Brain microvascular endothelial cell (primary cell): ENCODE data around the gene CLASP2.
A peak's percentile ranks its signal among the peaks of the same experiment; 100 is the strongest.

Experiments used
- DNase-seq: peaks from one replicate; pipeline ENCODE4 v3.0.0-alpha.2; 2020
- H3K27ac ChIP-seq: fragments of 250-450 bp; sonication (Bioruptor Pico); 2 replicates; pipeline ENCODE4 v1.5.1; 2020; ENCODE audit warnings: mild to moderate bottlenecking, moderate library complexity
- H3K27me3 ChIP-seq: fragments of 250-450 bp; sonication (Bioruptor Pico); replicated peaks from 2 replicates; pipeline ENCODE4 v1.5.1; 2020; ENCODE audit warnings: mild to moderate bottlenecking
- H3K36me3 ChIP-seq: fragments of 250-450 bp; sonication (Bioruptor Pico); replicated peaks from 2 replicates; pipeline ENCODE4 v1.5.1; 2020; ENCODE audit warnings: mild to moderate bottlenecking
- H3K4me3 ChIP-seq: 2 replicates; pipeline ENCODE4 v1.5.1; 2011; ENCODE audit warnings: low read depth, mild to moderate bottlenecking, control low read depth, low read length, moderate library complexity
- CTCF ChIP-seq: IDR thresholded peaks from 2 replicates; pipeline ENCODE4 v1.5.1; 2011; ENCODE audit warnings: low read depth, mild to moderate bottlenecking, moderate library complexity, low read length, control low read depth, inconsistent platforms; ENCODE audit errors: missing control alignments
- in situ Hi-C: cut with HindIII; loops from 2 replicates; pipeline ENCODE4 v1.10.0; 2017; ENCODE audit warnings: low sequenced_read_pairs, low pct_ligation_motif_present

Gene CLASP2

GRCh38 chr3:33665294-33665693, 52.8 kb downstream of the CLASP2 start:
- H3K4me3 ChIP-seq: no peak overlapping the region
- no peak overlapping the region for H3K27ac ChIP-seq
- no peak for TF ChIP-seq CTCF
- in situ Hi-C loops: no loop called here
- no peak for DNase-seq
- H3K27me3 ChIP-seq: no peaks in the 10 kb centered on the region
- no peaks in the 10 kb centered on the region for H3K36me3 ChIP-seq

- in situ Hi-C loops: no loop called here
- TF ChIP-seq CTCF: no peak
- no peaks in the 10 kb centered on the region for H3K27me3 ChIP-seq
- H3K36me3 ChIP-seq: no peaks in the 10 kb centered on the region
- H3K27ac ChIP-seq: no peak overlapping the region
- no peak overlapping the region for H3K4me3 ChIP-seq
- peak; percentile 30 for DNase-seq
Measured at GRCh38 chr3:33664195-33664594, 53.9 kb downstream of the CLASP2 start.

- TF ChIP-seq CTCF: no peak
- in situ Hi-C loops: no loop called here
- Histone ChIP-seq H3K27ac (no peak overlapping the region), H3K36me3 (no peaks in the 10 kb centered on the region), H3K4me3 (no peak overlapping the region), H3K27me3 (no peaks in the 10 kb centered on the region)
- DNase-seq: no peak
Measured at GRCh38 chr3:33663042-33663441, 55.0 kb downstream of the CLASP2 start.

- TF ChIP-seq CTCF: no peak
- in situ Hi-C loops: no loop called here
- no peak for DNase-seq
- Histone ChIP-seq H3K4me3 (no peak overlapping the region), H3K27me3 (no peaks in the 10 kb centered on the region), H3K27ac (peak overlapping the region; percentile 75), H3K36me3 (no peaks in the 10 kb centered on the region)
Measured at GRCh38 chr3:33659856-33660434, 58.1 kb downstream of the CLASP2 start.

GRCh38 chr3:33658991-33659848, 58.8 kb downstream of the CLASP2 start:
- Histone ChIP-seq H3K4me3 (peak overlapping the region; percentile 38), H3K27ac (peak overlapping the region; percentile 75), H3K27me3 (no peaks in the 10 kb centered on the region), H3K36me3 (no peaks in the 10 kb centered on the region)
- TF ChIP-seq CTCF: no peak
- DNase-seq: peak; percentile 74
- in situ Hi-C loops: no loop called here

- no peak for DNase-seq
- H3K27me3 ChIP-seq: no peaks in the 10 kb centered on the region
- H3K4me3 ChIP-seq: peak overlapping the region; percentile 38
- no peak for TF ChIP-seq CTCF
- H3K36me3 ChIP-seq: no peaks in the 10 kb centered on the region
- peak overlapping the region; percentile 75 for H3K27ac ChIP-seq
- in situ Hi-C loops: no loop called here
Measured at GRCh38 chr3:33658621-33658990, 59.4 kb downstream of the CLASP2 start.
